Brain pericyte (primary cell): ENCODE data around the gene TEX48.

Source experiments
- DNase-seq: peaks from one replicate; pipeline ENCODE4 v3.0.0-alpha.2; 2012; ENCODE audit warnings: low read depth, low spot score

Gene TEX48

GRCh38 chr9:114666851-114667250 lies 15.1 kb downstream of the TEX48 start:
- no peak for DNase-seq

GRCh38 chr9:114666401-114666800 lies 15.6 kb downstream of the TEX48 start:
- no peak for DNase-seq

GRCh38 chr9:114664181-114664580 lies 17.8 kb downstream of the TEX48 start:
- no peak for DNase-seq

GRCh38 chr9:114662081-114662989 lies 19.7 kb downstream of the TEX48 start:
- DNase-seq = no peak

- DNase-seq = no peak
Observed at GRCh38 chr9:114657705-114658104, 24.3 kb downstream of the TEX48 start, which contains the start of gene TEX53. Gene TEX53, minus strand, starts transcription at chr9:114657805. Its CDS starts 31 bp downstream, at chr9:114657774.

- DNase-seq = no peak
Observed at GRCh38 chr9:114656301-114656700, 25.7 kb downstream of the TEX48 start.

- no peak for DNase-seq
Observed at GRCh38 chr9:114655689-114656088, 26.3 kb downstream of the TEX48 start.

- DNase-seq = peak; percentile 32
Observed at GRCh38 chr9:114653556-114654159, 28.3 kb downstream of the TEX48 start.

GRCh38 chr9:114652776-114653555 lies 29.0 kb downstream of the TEX48 start:
- DNase-seq = no peak

- DNase-seq = no peak
Observed at GRCh38 chr9:114643896-114644295, 38.1 kb downstream of the TEX48 start.

GRCh38 chr9:114643001-114643400 lies 39.0 kb downstream of the TEX48 start:
- DNase-seq = no peak

GRCh38 chr9:114641967-114642366 lies 40.0 kb downstream of the TEX48 start:
- no peak for DNase-seq

- no peak for DNase-seq
Observed at GRCh38 chr9:114638404-114638803, 43.6 kb downstream of the TEX48 start.

GRCh38 chr9:114634387-114634786 lies 47.6 kb downstream of the TEX48 start:
- no peak for DNase-seq

- DNase-seq = no peak
Observed at GRCh38 chr9:114633438-114634089, 48.4 kb downstream of the TEX48 start.

- no peak for DNase-seq
Observed at GRCh38 chr9:114631166-114631565, 50.8 kb downstream of the TEX48 start.

GRCh38 chr9:114629563-114630090 lies 52.4 kb downstream of the TEX48 start:
- DNase-seq = no peak

GRCh38 chr9:114627553-114627952 lies 54.4 kb downstream of the TEX48 start:
- no peak for DNase-seq

- no peak for DNase-seq
Observed at GRCh38 chr9:114626415-114627020, 55.5 kb downstream of the TEX48 start.

- DNase-seq = no peak
Observed at GRCh38 chr9:114624677-114625076, 57.3 kb downstream of the TEX48 start.
